HepG2 (cell line): ENCODE measurements around the gene SNX22. TPM values are rescaled to one million over a fixed set of nuclear protein-coding genes. Genes with fewer than 3 reads are reported as not detected.
A peak's percentile ranks its signal among the peaks of the same experiment; 100 is the strongest.

ENCODE experiments used
- AHR ChIP-seq: IDR thresholded peaks from 2 replicates; pipeline ENCODE4 v1.6.1; 2018; ENCODE audit warnings: missing genetic modification reagents, missing compliant biosample characterization
- ARHGAP35 ChIP-seq: sonication (generic); formaldehyde crosslinking; IDR thresholded peaks from 2 replicates; pipeline ENCODE4 v1.9.0; 2022; ENCODE audit warnings: mild to moderate bottlenecking, inconsistent platforms, moderate library complexity, missing genetic modification reagents, borderline replicate concordance
- ASH2L ChIP-seq: fragments of 300-600, 200-600 bp; sonication (generic); IDR thresholded peaks from 2 replicates; pipeline ENCODE4 v1.7.0; 2017; ENCODE audit warnings: low read depth, mild to moderate bottlenecking, moderate library complexity, mixed read lengths, low read length; ENCODE audit not compliant: insufficient read length
- ATF3 ChIP-seq: sonication (generic); formaldehyde crosslinking; IDR thresholded peaks from 2 replicates; pipeline ENCODE4 v1.4.0; 2020; ENCODE audit warnings: missing genetic modification reagents
- HIC2 ChIP-seq: sonication (generic); formaldehyde crosslinking; IDR thresholded peaks from 2 replicates; pipeline ENCODE4 v1.9.0; 2022; ENCODE audit warnings: low read depth, missing genetic modification reagents
- HMG20A ChIP-seq: IDR thresholded peaks from 2 replicates; pipeline ENCODE4 v1.6.1; 2016; ENCODE audit warnings: borderline replicate concordance
- HOXA5 ChIP-seq: sonication (generic); formaldehyde crosslinking; IDR thresholded peaks from 2 replicates; pipeline ENCODE4 v1.4.0; 2020; ENCODE audit warnings: missing genetic modification reagents
- MTA1 ChIP-seq: sonication (generic); formaldehyde crosslinking; IDR thresholded peaks from 2 replicates; pipeline ENCODE4 v1.4.0; 2020; ENCODE audit warnings: missing genetic modification reagents, mild to moderate bottlenecking, borderline replicate concordance
- PRDM10 ChIP-seq: sonication (generic); formaldehyde crosslinking; IDR thresholded peaks from 2 replicates; pipeline ENCODE4 v1.4.0; 2020; ENCODE audit warnings: low read depth, missing genetic modification reagents
- SAFB2 ChIP-seq: sonication (generic); formaldehyde crosslinking; IDR thresholded peaks from 2 replicates; pipeline ENCODE4 v1.5.1; 2020; ENCODE audit warnings: missing genetic modification reagents, low read depth, mild to moderate bottlenecking, borderline replicate concordance
- SRY ChIP-seq: sonication (generic); formaldehyde crosslinking; IDR thresholded peaks from 2 replicates; pipeline ENCODE4 v1.8.0; 2022; ENCODE audit warnings: mild to moderate bottlenecking, missing genetic modification reagents
- TBX3 ChIP-seq: fragments of 450-650 bp; IDR thresholded peaks from 2 replicates; pipeline ENCODE4 v1.6.1; 2017; ENCODE audit warnings: antibody characterized with exemption, mild to moderate bottlenecking, inconsistent platforms, borderline replicate concordance
- THRA ChIP-seq: sonication (generic); formaldehyde crosslinking; IDR thresholded peaks from 2 replicates; pipeline ENCODE4 v1.4.0; 2020; ENCODE audit warnings: missing genetic modification reagents, borderline replicate concordance
- ZBTB2 ChIP-seq: sonication (generic); formaldehyde crosslinking; IDR thresholded peaks from 2 replicates; pipeline ENCODE4 v1.8.0; 2022; ENCODE audit warnings: low read depth, missing genetic modification reagents
- ZBTB38 ChIP-seq: sonication (generic); formaldehyde crosslinking; IDR thresholded peaks from 2 replicates; pipeline ENCODE4 v1.5.1; 2020; ENCODE audit warnings: mild to moderate bottlenecking, missing genetic modification reagents
- ZFX ChIP-seq: sonication (generic); formaldehyde crosslinking; IDR thresholded peaks from 2 replicates; pipeline ENCODE4 v1.4.0; 2020; ENCODE audit warnings: mild to moderate bottlenecking, low read depth, missing genetic modification reagents, moderate library complexity
- ZNF367 ChIP-seq: sonication (generic); formaldehyde crosslinking; IDR thresholded peaks from 2 replicates; pipeline ENCODE4 v1.4.0; 2020; ENCODE audit warnings: missing genetic modification reagents, borderline replicate concordance
- ZNF44 ChIP-seq: sonication (generic); formaldehyde crosslinking; IDR thresholded peaks from 2 replicates; pipeline ENCODE4 v1.5.1; 2020; ENCODE audit warnings: mild to moderate bottlenecking, missing genetic modification reagents
- ZNF510 ChIP-seq: sonication (generic); formaldehyde crosslinking; IDR thresholded peaks from 2 replicates; pipeline ENCODE4 v1.4.0; 2020; ENCODE audit warnings: low read depth, mild to moderate bottlenecking, missing genetic modification reagents
- ZNF678 ChIP-seq: sonication (generic); formaldehyde crosslinking; IDR thresholded peaks from 2 replicates; pipeline ENCODE4 v1.4.0; 2020; ENCODE audit warnings: mild to moderate bottlenecking, missing genetic modification reagents
- polyA plus RNA-seq, 8 experiments: library from polyadenylated mRNA; depleted of rRNA in 3 of 8; stranded (reverse) in 7 of 8; unstranded in 1 of 8; fragments of >200 nt; fragmentation: Illumina TruSeq in 4 of 8; extraction: Trizol in 4 of 8; gene quantifications; 2 replicates each; pipeline versions ENCODE4 v1.2.1 to v1.2.3, GENCODE V29; 2011 to 2016; ENCODE audit warnings: low read depth in 4 of 8, missing spikeins in 1 of 8, mixed read lengths in 1 of 8; ENCODE audit not compliant: insufficient read depth in 1 of 8
- total RNA-seq, 5 experiments: library from RNA; depleted of rRNA; stranded (reverse); fragments of >200 nt; fragmentation: Illumina TruSeq; extraction: Trizol; gene quantifications; 2 replicates each; pipeline ENCODE4 v1.2.3, GENCODE V29; 2016; ENCODE audit warnings: low read depth in 1 of 5

The SNX22 gene
- total and polyA plus RNA-seq, 2 of the 13 experiments (the other 11 are each of a cell fraction or from before 2014, with no cell fraction given), result 2.3 to 5.5 TPM

- peak; percentile 58 for TF ChIP-seq ASH2L
- TF ChIP-seq ARHGAP35, result 0 out of 2 replicates have a peak, but pooled peaks have one; percentile 6
- TF ChIP-seq ZNF510 (CRISPR knock-in tag), result no peak
- peak; percentile 95 for TF ChIP-seq ZFX
- TF ChIP-seq SRY (CRISPR knock-in tag), result peak; percentile 71; the same call in 1 of the 2 replicates
- TF ChIP-seq THRA (CRISPR knock-in tag), result no peak; the same call in 1 of the 2 replicates
- no peak for TF ChIP-seq ATF3 (CRISPR knock-in tag)
- peak; percentile 32 for TF ChIP-seq HIC2
- TF ChIP-seq ZNF44 (CRISPR knock-in tag), result no peak
- peak; percentile 100 for TF ChIP-seq PRDM10 (CRISPR knock-in tag)
- no peak for TF ChIP-seq TBX3
- TF ChIP-seq ZBTB38 (CRISPR knock-in tag), result peak; percentile 35; the same call in 1 of the 2 replicates
- TF ChIP-seq AHR (CRISPR knock-in tag), result no peak; the same call in 1 of the 2 replicates
- TF ChIP-seq ZNF367 (CRISPR knock-in tag), result no peak
- 0 out of 2 replicates have a peak, but pooled peaks have one; percentile 22 for TF ChIP-seq MTA1 (CRISPR knock-in tag)
- no peak for TF ChIP-seq HMG20A (CRISPR knock-in tag)
- TF ChIP-seq ZBTB2 (CRISPR knock-in tag), result peak; percentile 84; the same call in 1 of the 2 replicates
- no peak for TF ChIP-seq SAFB2 (CRISPR knock-in tag)
- peak; percentile 50; the same call in 1 of the 2 replicates for TF ChIP-seq HOXA5 (CRISPR knock-in tag)
- 0 out of 2 replicates have a peak, but pooled peaks have one; percentile 43 for TF ChIP-seq ZNF678 (CRISPR knock-in tag)
These were observed 11.5 kb downstream of the SNX22 start, which contains the start of gene PPIB (continued) for GRCh38 chr15:64162869-64163658.
